GM12878 (cell line): Measurements from ENCODE around the gene SPTLC2. TPM values are rescaled to one million over a fixed set of nuclear protein-coding genes. Genes with fewer than 3 reads are reported as not detected.

Source experiments
- ATAC-seq: fragments of 200-7000 bp; cut with Tn5 transposase; 3 replicates; pipeline ENCODE4 v1.9.1; 2020; ENCODE audit warnings: mild to moderate bottlenecking, moderate library complexity
- BruUV-seq: library from RNA; stranded (reverse); fragments of 400-500 nt; replicated peaks from 2 replicates; lab custom pipeline; 2021; lab: Mats Ljungman, UMichigan
- CTCF ChIA-PET: fragments of 300-600 bp; sonication (Branson Sonifier 250); formaldehyde crosslinking; extraction: SDS; loops from one replicate; lab custom pipeline; 2021; ENCODE audit warnings: inconsistent platforms; lab: Yijun Ruan, JAX
- POLR2A ChIA-PET: fragments of 350-600 bp; formaldehyde crosslinking; extraction: SDS; loops from one replicate; lab custom pipeline; 2021; ENCODE audit warnings: inconsistent platforms; lab: Charles Lee
- RAD21 ChIA-PET: fragments of 300-600 bp; sonication (Branson Sonifier 250); formaldehyde crosslinking; loops from one replicate; lab custom pipeline; 2023; ENCODE audit warnings: antibody characterized with exemption; ENCODE audit not compliant: unreplicated experiment; lab: Charles Lee
- SMC1A ChIA-PET: fragments of 300-600 bp; sonication (Branson Sonifier 250); formaldehyde crosslinking; loops from one replicate; lab custom pipeline; 2023; ENCODE audit not compliant: unreplicated experiment, uncharacterized antibody; lab: Charles Lee
- DNase-seq: peaks from one replicate; pipeline ENCODE4 v3.0.0-alpha.2; 2011; ENCODE audit warnings: low read depth, low spot score
- FAIRE-seq: peaks from 3 replicates; lab custom pipeline; 2011; peaks lifted over from hg19 to GRCh38; lab: Jason Lieb, UNC
- H2AFZ ChIP-seq: 2 replicates; pipeline ENCODE4 v1.6.0; 2011; ENCODE audit warnings: low read depth, low read length, control low read depth; ENCODE audit not compliant: control insufficient read depth
- H3K27ac ChIP-seq: 2 replicates; pipeline ENCODE4 v1.5.1; 2011; ENCODE audit warnings: control low read depth; ENCODE audit not compliant: control insufficient read depth, insufficient read depth
- H3K27me3 ChIP-seq, 2 experiments: replicated peaks in 1 of 2; 2 replicates each; pipeline versions ENCODE4 v1.6.0 to v1.6.1; 2011; ENCODE audit warnings: low read length in 1 of 2; ENCODE audit not compliant: control insufficient read depth in 2 of 2, insufficient read depth in 2 of 2
- H3K36me3 ChIP-seq, 2 experiments: 2 replicates each; pipeline ENCODE4 v1.5.1; 2011; ENCODE audit warnings: low read length in 1 of 2; ENCODE audit not compliant: control insufficient read depth in 2 of 2, insufficient read depth in 2 of 2
- H3K4me1 ChIP-seq: 2 replicates; pipeline ENCODE4 v1.6.1; 2011; ENCODE audit warnings: mild to moderate bottlenecking, low read length, moderate library complexity, mixed read lengths; ENCODE audit not compliant: control insufficient read depth, insufficient read depth
- H3K4me2 ChIP-seq: 2 replicates; pipeline ENCODE4 v1.6.0; 2011; ENCODE audit warnings: control low read depth; ENCODE audit not compliant: control insufficient read depth, insufficient read depth
- H3K4me3 ChIP-seq: fragments of 200-600 bp; sonication (generic); 2 replicates; pipeline ENCODE4 v1.5.1; 2016
- H3K79me2 ChIP-seq: 2 replicates; pipeline ENCODE4 v1.6.0; 2011; ENCODE audit warnings: low read length; ENCODE audit not compliant: control insufficient read depth, insufficient read depth
- H3K9ac ChIP-seq: 2 replicates; pipeline ENCODE4 v1.8.0; 2011; ENCODE audit warnings: low read length, control low read depth, mixed read lengths; ENCODE audit not compliant: control insufficient read depth, insufficient read depth
- H3K9me3 ChIP-seq: replicated peaks from 3 replicates; pipeline ENCODE4 v1.5.1; 2011; ENCODE audit warnings: mild to moderate bottlenecking, low read length; ENCODE audit not compliant: control insufficient read depth, insufficient read depth
- H4K20me1 ChIP-seq: 2 replicates; pipeline ENCODE4 v1.6.0; 2011; ENCODE audit not compliant: control insufficient read depth, insufficient read depth
- CBX5 ChIP-seq: sonication (generic); IDR thresholded peaks from 2 replicates; pipeline ENCODE4 v1.6.1; 2016; ENCODE audit warnings: low read depth, moderate library complexity, mild to moderate bottlenecking, inconsistent platforms
- EP300 ChIP-seq, 2 experiments: fragments of 150-350 bp in 1 of 2; IDR thresholded peaks; 2 replicates each; pipeline ENCODE4 v1.6.1; 2011 to 2012; ENCODE audit warnings: low read depth in 2 of 2, low read length in 2 of 2, borderline replicate concordance in 1 of 2, improper control_type of control experiment in 1 of 2, inconsistent platforms in 1 of 2; ENCODE audit not compliant: control insufficient read depth in 1 of 2
- ESRRA ChIP-seq: IDR thresholded peaks from 2 replicates; pipeline ENCODE4 v1.6.1; 2012; ENCODE audit warnings: mild to moderate bottlenecking, low read length, improper control_type of control experiment
- IRF4 ChIP-seq: IDR thresholded peaks from 2 replicates; pipeline ENCODE4 v1.6.1; 2011; ENCODE audit warnings: low read depth, low read length
- KAT2A ChIP-seq: conservative IDR thresholded peaks from 2 replicates; pipeline ENCODE4 v1.6.1; 2011; ENCODE audit warnings: low read depth, low read length; ENCODE audit not compliant: control insufficient read depth
- LARP7 ChIP-seq: fragments of 450-650 bp; IDR thresholded peaks from 2 replicates; pipeline ENCODE4 v1.6.1; 2017; ENCODE audit warnings: mild to moderate bottlenecking
- MYB ChIP-seq: fragments of 150-350 bp; IDR thresholded peaks from 2 replicates; pipeline ENCODE4 v1.6.1; 2014; ENCODE audit warnings: mild to moderate bottlenecking, low read depth, low read length, borderline replicate concordance
- NBN ChIP-seq: fragments of 450-650 bp; IDR thresholded peaks from 2 replicates; pipeline ENCODE4 v1.6.1; 2016
- NFYB ChIP-seq: IDR thresholded peaks from 2 replicates; pipeline ENCODE4 v1.6.1; 2011; ENCODE audit warnings: low read depth, mild to moderate bottlenecking, low read length, improper control_type of control experiment, moderate library complexity; ENCODE audit not compliant: insufficient read depth
- NR2F1 ChIP-seq: fragments of 450-650 bp; conservative IDR thresholded peaks from 2 replicates; pipeline ENCODE4 v1.6.1; 2017; ENCODE audit warnings: mild to moderate bottlenecking
- POU2F2 ChIP-seq: IDR thresholded peaks from 3 replicates; pipeline ENCODE4 v1.6.1; 2011; ENCODE audit warnings: low read depth, mild to moderate bottlenecking, low read length, borderline replicate concordance
- SMAD1 ChIP-seq: fragments of 450-650 bp; IDR thresholded peaks from 2 replicates; pipeline ENCODE4 v1.6.1; 2018; ENCODE audit warnings: mild to moderate bottlenecking, low read depth; ENCODE audit not compliant: partially characterized antibody
- SMC3 ChIP-seq: IDR thresholded peaks from 2 replicates; pipeline ENCODE4 v1.6.1; 2011; ENCODE audit warnings: low read length, improper control_type of control experiment, borderline replicate concordance
- in situ Hi-C: fragments of 300-500 bp; cut with MboI; formaldehyde crosslinking; loops from 9 replicates; pipeline ENCODE4 v1.14.3; 2018; ENCODE audit warnings: mixed read lengths
- intact Hi-C: fragments of 100-400 bp; cut with micrococcal nuclease; formaldehyde crosslinking; loops from one replicate; pipeline ENCODE4 v1.14.2; 2022; ENCODE audit not compliant: unreplicated experiment
- polyA plus RNA-seq, 11 experiments: library from polyadenylated mRNA; depleted of rRNA in 4 of 11; unstranded in 6 of 11; stranded (reverse) in 5 of 11; fragments of >200 nt; fragmentation: Nextera tagmentation in 4 of 11; fragmentation: Illumina TruSeq in 1 of 11; extraction: Ambion mirVana in 4 of 11; extraction: Trizol in 1 of 11; gene quantifications; 1 replicate in 1 of 11; 2 replicates in 10 of 11; pipeline versions ENCODE4 v1.2.1 to v1.2.3, GENCODE V29; 2011 to 2016; ENCODE audit warnings: inconsistent platforms in 2 of 11, missing spikeins in 2 of 11, low read depth in 1 of 11
- total RNA-seq, 4 experiments: library from RNA; depleted of rRNA in 3 of 4; stranded (reverse); fragments of >200 nt in 3 of 4; fragmentation: Illumina TruSeq in 1 of 4; extraction: Trizol in 1 of 4; gene quantifications; 2 replicates each; pipeline versions ENCODE4 v1.2.1 to v1.2.3, GENCODE V29; 2013 to 2021

Gene SPTLC2
- total and polyA plus RNA-seq, 10 of the 15 experiments (the other 5 are each of a cell fraction or from before 2014, with no cell fraction given): 6.9 to 35.1 (median 19.7) TPM

DNA sequence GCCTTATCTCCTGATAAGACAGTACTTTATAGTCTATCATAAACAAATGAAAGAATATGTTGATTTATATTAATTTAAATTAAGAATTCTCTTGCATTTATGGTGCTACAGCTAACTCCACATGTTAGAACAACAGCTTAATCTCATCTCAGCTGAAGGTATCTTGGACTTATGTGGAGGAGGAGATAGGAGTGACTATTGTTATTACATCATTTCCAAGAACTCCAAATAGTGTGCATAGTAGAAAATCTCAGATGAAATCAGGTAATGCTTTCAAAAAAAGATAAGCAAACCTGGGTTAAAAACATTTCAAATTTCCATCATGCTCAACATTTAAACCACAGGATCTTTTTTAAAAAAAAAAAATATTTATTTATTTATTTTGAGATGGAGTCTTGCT, 86.5 kb downstream of the SPTLC2 start:
- POLR2A ChIA-PET: interaction anchor here (1.0 kb wide), 1 partner anchor 8 kb away, joined by 3 read pairs; no protein-coding TSS in a partner anchor
- SMC1A ChIA-PET: no interaction called here
- H3K4me2 ChIP-seq: no peak overlapping the region
- H3K9me3 ChIP-seq: no peaks in the 10 kb centered on the region
- H3K79me2 ChIP-seq: no peaks in the 10 kb centered on the region
- H4K20me1 ChIP-seq: no peaks in the 10 kb centered on the region
- H2AFZ ChIP-seq: no peak overlapping the region
- H3K27ac ChIP-seq: no peak overlapping the region
- RAD21 ChIA-PET: no interaction called here
- H3K27me3 ChIP-seq: no peaks in the 10 kb centered on the region
- TF ChIP-seq NBN (no peak), SMAD1 (no peak), POU2F2 (no peak), LARP7 (no peak), EP300 (IDR thresholded peaks at IDR 0.05; ENCODE audit: borderline replicate concordance in 1 of 2, control insufficient read depth in 1 of 2, low read depth in 2 of 2, low read length in 2 of 2) (no peak), IRF4 (no peak), CBX5 (no peak), NR2F1 (no peak), MYB (no peak), ESRRA (no peak), SMC3 (no peak), KAT2A (no peak), NFYB (no peak)
- TF ChIP-seq, all 136 proteins: peak for 0
- no peak overlapping the region for H3K4me3 ChIP-seq
- no peaks in the 10 kb centered on the region for H3K4me1 ChIP-seq
- no TSS peak for BruUV-seq
- H3K9ac ChIP-seq: no peak overlapping the region
- in situ Hi-C loops: no loop called here
- CTCF ChIA-PET: interaction anchor here (0.7 to 1.0 kb wide), 2 partner anchors 21 to 30 kb away, joined by 3 read pairs; no protein-coding TSS in a partner anchor
- intact Hi-C loops: no loop called here
- no peak for FAIRE-seq
- no peak for ATAC-seq
- DNase-seq: no peak
- no peaks in the 10 kb centered on the region for H3K36me3 ChIP-seq
